Astrocyte (in vitro differentiated cells and primary cell): ENCODE results near the gene GLRA1. TPM values are rescaled to one million over a fixed set of nuclear protein-coding genes. Genes with fewer than 3 reads are reported as not detected.

ENCODE experiments used
- DNase-seq: peaks from one replicate; pipeline ENCODE4 v3.0.0-alpha.2; 2010; ENCODE audit warnings: low read depth
- FAIRE-seq: peaks from 2 replicates; lab custom pipeline; 2011; peaks lifted over from hg19 to GRCh38; lab: Jason Lieb, UNC
- H2AFZ ChIP-seq: 2 replicates; pipeline ENCODE4 v1.6.0; 2012; ENCODE audit warnings: low read depth, low read length, inconsistent platforms
- H3K27ac ChIP-seq: 2 replicates; pipeline ENCODE4 v1.5.1; 2011; ENCODE audit warnings: low read depth, low read length, inconsistent platforms
- H3K27me3 ChIP-seq: 2 replicates; pipeline ENCODE4 v1.6.0; 2011; ENCODE audit warnings: low read length, inconsistent platforms; ENCODE audit not compliant: insufficient read depth
- H3K36me3 ChIP-seq: 2 replicates; pipeline ENCODE4 v1.5.1; 2011; ENCODE audit warnings: low read length, inconsistent platforms; ENCODE audit not compliant: insufficient read depth
- H3K4me1 ChIP-seq: 2 replicates; pipeline ENCODE4 v1.5.1; 2011; ENCODE audit warnings: low read length, inconsistent platforms; ENCODE audit not compliant: insufficient read depth
- H3K4me2 ChIP-seq: 2 replicates; pipeline ENCODE4 v1.6.0; 2012; ENCODE audit warnings: low read length, inconsistent platforms
- H3K4me3 ChIP-seq: 2 replicates; pipeline ENCODE4 v1.5.1; 2011; ENCODE audit warnings: low read depth, mild to moderate bottlenecking, low read length, inconsistent platforms; ENCODE audit not compliant: insufficient read depth
- H3K79me2 ChIP-seq: 2 replicates; pipeline ENCODE4 v1.6.0; 2012; ENCODE audit warnings: mild to moderate bottlenecking, low read length, inconsistent platforms; ENCODE audit not compliant: insufficient read depth
- H3K9ac ChIP-seq: 2 replicates; pipeline ENCODE4 v1.6.0; 2012; ENCODE audit warnings: mild to moderate bottlenecking, low read length, inconsistent platforms
- H3K9me3 ChIP-seq: 2 replicates; pipeline ENCODE4 v1.5.1; 2012; ENCODE audit warnings: low read depth, mild to moderate bottlenecking, low read length, inconsistent platforms; ENCODE audit not compliant: insufficient read depth
- H4K20me1 ChIP-seq: 2 replicates; pipeline ENCODE4 v1.6.0; 2012; ENCODE audit warnings: low read length, inconsistent platforms; ENCODE audit not compliant: insufficient read depth
- H3K27ac Mint-ChIP-seq: one replicate; pipeline ENCODE4 v1.8.0; 2021; ENCODE audit warnings: mild to moderate bottlenecking, mixed read lengths; ENCODE audit not compliant: unreplicated experiment
- H3K27me3 Mint-ChIP-seq: one replicate; pipeline ENCODE4 v1.8.0; 2021; ENCODE audit warnings: low read depth, mixed read lengths; ENCODE audit not compliant: unreplicated experiment
- H3K36me3 Mint-ChIP-seq: one replicate; pipeline ENCODE4 v1.8.0; 2021; ENCODE audit warnings: low read depth, mixed read lengths; ENCODE audit not compliant: unreplicated experiment
- H3K4me1 Mint-ChIP-seq: one replicate; pipeline ENCODE4 v1.8.0; 2021; ENCODE audit warnings: low read depth, mixed read lengths; ENCODE audit not compliant: unreplicated experiment
- H3K4me3 Mint-ChIP-seq: one replicate; pipeline ENCODE4 v1.8.0; 2021; ENCODE audit warnings: mild to moderate bottlenecking, moderate library complexity, mixed read lengths; ENCODE audit not compliant: unreplicated experiment
- H3K9me3 Mint-ChIP-seq: one replicate; pipeline ENCODE4 v1.8.0; 2021; ENCODE audit warnings: mild to moderate bottlenecking, mixed read lengths; ENCODE audit not compliant: unreplicated experiment
- CTCF ChIP-seq: IDR thresholded peaks from 2 replicates; pipeline ENCODE4 v1.5.1; 2011; ENCODE audit warnings: low read depth, mild to moderate bottlenecking, inconsistent platforms, low read length, moderate library complexity; ENCODE audit not compliant: insufficient read depth
- EZH2 ChIP-seq: IDR thresholded peaks from 2 replicates; pipeline ENCODE4 v1.6.1; 2012; ENCODE audit warnings: mild to moderate bottlenecking, low read length, inconsistent platforms; ENCODE audit not compliant: insufficient read depth
- total RNA-seq: library from RNA; stranded (reverse); gene quantifications from 2 replicates; pipeline ENCODE4 v1.2.1, GENCODE V29; 2021

The GLRA1 gene
- total RNA-seq, 1 donor from 2014 or later = not detected

- H3K4me1 ChIP-seq = peaks cover 8% of the 10 kb centered on the region
- no peaks in the 10 kb centered on the region for H3K36me3 Mint-ChIP-seq
- no peak overlapping the region for H3K9ac ChIP-seq
- H3K27ac ChIP-seq = no peak overlapping the region
- H2AFZ ChIP-seq = no peak overlapping the region
- H3K4me3 Mint-ChIP-seq = no peak overlapping the region
- H3K36me3 ChIP-seq = no peaks in the 10 kb centered on the region
- no peak for TF ChIP-seq EZH2
- TF ChIP-seq CTCF = no peak
- H3K4me2 ChIP-seq = no peak overlapping the region
- H4K20me1 ChIP-seq = no peaks in the 10 kb centered on the region
- FAIRE-seq = no peak
- no peaks in the 10 kb centered on the region for H3K79me2 ChIP-seq
- H3K27me3 ChIP-seq = no peaks in the 10 kb centered on the region
- H3K27me3 Mint-ChIP-seq = peaks cover 1% of the 10 kb centered on the region
- H3K4me1 Mint-ChIP-seq = peaks cover 8% of the 10 kb centered on the region
- H3K9me3 Mint-ChIP-seq = no peaks in the 10 kb centered on the region
- no peaks in the 10 kb centered on the region for H3K9me3 ChIP-seq
- H3K27ac Mint-ChIP-seq = no peak overlapping the region
- no peak for DNase-seq
- H3K4me3 ChIP-seq = no peak overlapping the region
Observed at GRCh38 chr5:151869843-151870242, 54.8 kb downstream of the GLRA1 start.

DNA sequence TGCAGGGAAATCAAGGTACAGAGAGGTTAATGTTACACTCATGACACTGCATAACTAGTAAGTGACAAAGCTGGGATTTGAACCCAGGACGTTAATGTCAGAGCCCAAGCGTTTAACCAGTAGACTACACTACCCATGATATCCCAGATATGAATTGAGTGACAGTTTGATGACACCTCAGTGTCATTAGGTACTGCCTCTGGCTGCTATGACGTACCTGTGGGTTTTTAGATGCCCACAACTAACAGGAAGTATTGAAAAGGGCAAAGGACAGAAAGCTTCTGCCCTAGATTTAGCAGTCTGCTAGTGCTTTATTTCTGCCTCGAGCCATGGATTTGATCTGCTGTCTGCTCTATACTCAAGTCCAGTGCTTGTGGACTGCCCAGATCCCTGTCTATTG lies 56.2 kb downstream of the GLRA1 start:
- H3K27me3 ChIP-seq = no peaks in the 10 kb centered on the region
- H3K9me3 ChIP-seq = no peaks in the 10 kb centered on the region
- H3K4me1 ChIP-seq = peaks cover 8% of the 10 kb centered on the region
- Mint-ChIP-seq H3K27ac (no peak overlapping the region), H3K9me3 (no peaks in the 10 kb centered on the region), H3K4me3 (no peak overlapping the region), H3K4me1 (peaks cover 8% of the 10 kb centered on the region), H3K27me3 (peaks cover 1% of the 10 kb centered on the region), H3K36me3 (no peaks in the 10 kb centered on the region)
- no peak overlapping the region for H3K4me2 ChIP-seq
- H2AFZ ChIP-seq = no peak overlapping the region
- no peak overlapping the region for H3K27ac ChIP-seq
- H3K9ac ChIP-seq = no peak overlapping the region
- H3K36me3 ChIP-seq = no peaks in the 10 kb centered on the region
- H3K4me3 ChIP-seq = no peak overlapping the region
- DNase-seq (no peak), FAIRE-seq (no peak)
- TF ChIP-seq CTCF = no peak
- TF ChIP-seq EZH2 = no peak
- H3K79me2 ChIP-seq = no peaks in the 10 kb centered on the region
- no peaks in the 10 kb centered on the region for H4K20me1 ChIP-seq

DNA sequence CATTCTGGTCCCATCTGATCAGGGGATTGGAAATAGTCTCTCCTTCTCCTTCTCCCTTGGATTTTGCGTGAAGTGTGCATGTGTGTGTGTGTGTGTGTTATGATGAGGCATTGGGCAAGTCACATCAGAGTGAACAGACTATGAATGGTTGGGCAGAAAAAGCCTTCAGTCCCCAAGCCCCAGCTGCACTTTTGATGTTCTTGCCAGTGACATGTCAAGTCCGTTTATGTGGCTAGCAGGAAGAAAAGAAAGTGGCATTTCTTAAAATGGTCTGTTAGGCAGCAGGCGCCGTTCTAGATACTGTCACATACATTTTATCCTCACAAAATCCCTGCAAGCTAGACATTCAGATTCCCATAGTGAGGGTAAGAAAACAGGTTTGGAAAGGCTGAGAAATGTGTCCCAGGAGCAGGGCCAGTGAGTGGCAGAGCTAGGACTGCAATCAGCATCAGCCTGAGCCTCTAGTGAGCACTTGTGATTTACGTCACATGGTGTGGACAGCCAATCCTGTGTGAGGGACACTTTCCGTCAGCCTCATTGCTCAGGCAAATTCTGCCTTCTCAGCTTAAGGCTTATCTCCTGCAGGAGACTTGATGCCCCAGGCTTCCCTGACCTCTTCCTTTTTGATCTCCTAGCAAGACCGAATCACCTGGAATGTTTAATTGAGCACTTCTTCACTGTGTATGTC lies 60.4 kb downstream of the GLRA1 start:
- H3K4me1 ChIP-seq = no peaks in the 10 kb centered on the region
- Mint-ChIP-seq H3K9me3 (no peaks in the 10 kb centered on the region), H3K36me3 (no peaks in the 10 kb centered on the region), H3K4me3 (no peak overlapping the region), H3K27ac (no peak overlapping the region), H3K27me3 (no peaks in the 10 kb centered on the region), H3K4me1 (no peaks in the 10 kb centered on the region)
- no peak overlapping the region for H3K9ac ChIP-seq
- no peak overlapping the region for H3K4me2 ChIP-seq
- H3K9me3 ChIP-seq = no peaks in the 10 kb centered on the region
- no peak for DNase-seq
- no peak overlapping the region for H3K27ac ChIP-seq
- no peaks in the 10 kb centered on the region for H4K20me1 ChIP-seq
- no peak for FAIRE-seq
- no peaks in the 10 kb centered on the region for H3K79me2 ChIP-seq
- TF ChIP-seq EZH2 (no peak), CTCF (no peak)
- no peaks in the 10 kb centered on the region for H3K36me3 ChIP-seq
- no peak overlapping the region for H2AFZ ChIP-seq
- no peak overlapping the region for H3K4me3 ChIP-seq
- H3K27me3 ChIP-seq = no peaks in the 10 kb centered on the region
